Breast epithelium (tissue), 4 donors: Measurements from ENCODE around the gene CADM1. TPM values are rescaled to one million over a fixed set of nuclear protein-coding genes. Genes with fewer than 3 reads are reported as not detected.

Source experiments
- DNase-seq, 2 donors: peaks; one replicate each; pipeline ENCODE4 v3.0.0-alpha.2; 2019; ENCODE audit warnings: low spot score in 2 of 2
- H3K27ac ChIP-seq, 2 donors: fragments of 200-600 bp; sonication (generic) in 1 of 2; one replicate each; pipeline ENCODE4 v1.5.1; 2016 to 2019; ENCODE audit warnings: mild to moderate bottlenecking in 1 of 2
- H3K27me3 ChIP-seq, 2 donors: fragments of 200-600 bp; sonication (generic) in 1 of 2; one replicate each; pipeline versions ENCODE4 v1.5.1 to v1.6.0; 2017 to 2019; ENCODE audit warnings: control low read depth in 1 of 2, mild to moderate bottlenecking in 1 of 2
- H3K36me3 ChIP-seq: fragments of 200-600 bp; one replicate; pipeline ENCODE4 v1.5.1; 2019
- H3K4me1 ChIP-seq, 2 donors: fragments of 200-600 bp; sonication (generic); one replicate each; pipeline ENCODE4 v1.5.1; 2016 to 2019; ENCODE audit warnings: control low read depth in 1 of 2
- H3K4me3 ChIP-seq, 3 donors: fragments of 200-600 bp; sonication (generic); 1 replicate in 2 of 3; 2 replicates in 1 of 3; pipeline ENCODE4 v1.5.1; 2016 to 2019; ENCODE audit warnings: mild to moderate bottlenecking in 3 of 3, moderate library complexity in 2 of 3
- H3K9me3 ChIP-seq, 2 donors: fragments of 200-600 bp; sonication (generic) in 1 of 2; one replicate each; pipeline ENCODE4 v1.5.1; 2016 to 2019; ENCODE audit warnings: control low read depth in 1 of 2
- CTCF ChIP-seq, 3 donors: fragments of 450-650 bp; IDR thresholded peaks; one replicate each; pipeline ENCODE4 v1.5.1; 2016 to 2017; ENCODE audit warnings: antibody characterized with exemption in 3 of 3, mild to moderate bottlenecking in 3 of 3, moderate library complexity in 3 of 3
- POLR2A ChIP-seq: fragments of 450-650 bp; IDR thresholded peaks from one replicate; pipeline ENCODE4 v1.6.1; 2016; ENCODE audit warnings: antibody characterized with exemption, mild to moderate bottlenecking, moderate library complexity
- POLR2AphosphoS5 ChIP-seq, 3 donors: sonication (generic); formaldehyde crosslinking; IDR thresholded peaks; one replicate each; pipeline ENCODE4 v1.6.1; 2017; ENCODE audit warnings: antibody characterized with exemption in 3 of 3
- intact Hi-C: fragments of 100-400 bp; cut with DNase I; formaldehyde crosslinking; loops from one replicate; pipeline ENCODE4 v1.15.1; 2023; ENCODE audit warnings: low total_unique reads
- total RNA-seq, 3 donors: library from RNA; depleted of rRNA; stranded (reverse); fragments of >200 nt; gene quantifications; one replicate each; pipeline ENCODE4 v1.1.0, GENCODE V29; 2016

The CADM1 gene
- total RNA-seq, 3 donors from 2014 or later, result 5.3 to 48.4 (median 33.1) TPM

- no peak overlapping the region for H3K4me3 ChIP-seq
- no peak overlapping the region for H3K27ac ChIP-seq
- H3K36me3 ChIP-seq, result no peaks in the 10 kb centered on the region
- TF ChIP-seq CTCF (IDR thresholded peaks at IDR 0.05), result no peak
- TF ChIP-seq POLR2AphosphoS5 (IDR thresholded peaks at IDR 0.05), result no peak
- TF ChIP-seq POLR2A, result no peak
- intact Hi-C loops, result no loop called here
- H3K27me3 ChIP-seq, result no peaks in the 10 kb centered on the region
- H3K4me1 ChIP-seq, result no peaks in the 10 kb centered on the region
- DNase-seq, result no peak
- no peaks in the 10 kb centered on the region for H3K9me3 ChIP-seq
These were observed 83.7 kb downstream of the CADM1 start for GRCh38 chr11:115420505-115420904.

DNA sequence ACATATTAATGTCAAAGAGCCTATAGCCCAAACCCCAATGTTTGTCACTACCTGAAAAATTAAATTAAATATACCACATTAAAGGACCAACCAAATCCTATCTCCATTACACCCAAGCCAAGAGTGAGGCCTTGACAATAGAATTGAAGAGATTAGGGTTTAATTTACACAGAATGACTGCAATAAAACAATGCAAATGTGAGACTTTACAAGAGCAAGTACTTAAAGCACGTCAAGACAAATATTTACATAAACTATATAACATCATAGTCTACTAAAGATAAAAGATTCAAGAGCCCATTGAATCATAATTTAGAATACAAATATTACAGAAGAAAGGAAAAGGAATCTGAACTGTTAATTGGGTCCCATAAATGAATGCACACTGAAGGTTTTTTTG lies 85.6 kb downstream of the CADM1 start:
- DNase-seq, result no peak
- no peaks in the 10 kb centered on the region for H3K27me3 ChIP-seq
- H3K4me1 ChIP-seq, result no peaks in the 10 kb centered on the region
- intact Hi-C loops, result no loop called here
- H3K27ac ChIP-seq, result no peak overlapping the region
- H3K9me3 ChIP-seq, result no peaks in the 10 kb centered on the region
- H3K36me3 ChIP-seq, result no peaks in the 10 kb centered on the region
- TF ChIP-seq POLR2A, result no peak
- TF ChIP-seq POLR2AphosphoS5 (IDR thresholded peaks at IDR 0.05), result no peak
- TF ChIP-seq CTCF (IDR thresholded peaks at IDR 0.05), result no peak
- H3K4me3 ChIP-seq, result no peak overlapping the region

GRCh38 chr11:115418081-115418480 lies 86.1 kb downstream of the CADM1 start:
- H3K4me3 ChIP-seq, result no peak overlapping the region
- intact Hi-C loops, result no loop called here
- H3K9me3 ChIP-seq, result no peaks in the 10 kb centered on the region
- no peak for TF ChIP-seq POLR2AphosphoS5 (IDR thresholded peaks at IDR 0.05)
- TF ChIP-seq CTCF (IDR thresholded peaks at IDR 0.05), result no peak
- no peak for TF ChIP-seq POLR2A
- no peaks in the 10 kb centered on the region for H3K27me3 ChIP-seq
- H3K36me3 ChIP-seq, result no peaks in the 10 kb centered on the region
- no peaks in the 10 kb centered on the region for H3K4me1 ChIP-seq
- DNase-seq, result no peak
- no peak overlapping the region for H3K27ac ChIP-seq

DNA sequence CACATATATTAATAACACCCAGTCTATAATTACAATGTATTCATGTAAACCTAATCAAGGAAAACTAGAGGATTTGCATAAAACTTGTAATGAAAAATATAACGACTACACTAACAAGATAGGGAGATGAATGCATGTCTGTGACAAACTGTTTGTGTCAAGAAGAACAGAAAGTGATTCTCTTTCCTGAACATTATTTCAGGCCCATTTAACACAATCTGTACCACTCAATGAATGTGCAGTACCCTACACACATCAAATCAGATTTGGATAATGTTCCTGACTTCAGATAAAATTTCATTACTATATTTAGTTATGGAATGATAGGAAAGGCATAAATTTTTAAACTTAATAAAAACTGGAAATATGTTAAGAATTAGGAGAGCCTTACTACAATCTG lies 93.1 kb downstream of the CADM1 start:
- intact Hi-C loops, result no loop called here
- TF ChIP-seq POLR2AphosphoS5 (IDR thresholded peaks at IDR 0.05) (no peak), CTCF (IDR thresholded peaks at IDR 0.05) (no peak), POLR2A (no peak)
- Histone ChIP-seq H3K4me3 (no peak overlapping the region), H3K36me3 (no peaks in the 10 kb centered on the region), H3K9me3 (no peaks in the 10 kb centered on the region), H3K4me1 (no peaks in the 10 kb centered on the region), H3K27me3 (no peaks in the 10 kb centered on the region), H3K27ac (no peak overlapping the region)
- no peak for DNase-seq

GRCh38 chr11:115409691-115410220 lies 94.5 kb downstream of the CADM1 start:
- DNase-seq, result no peak
- Histone ChIP-seq H3K36me3 (no peaks in the 10 kb centered on the region), H3K4me3 (no peak overlapping the region), H3K27ac (no peak overlapping the region), H3K9me3 (no peaks in the 10 kb centered on the region), H3K4me1 (no peaks in the 10 kb centered on the region), H3K27me3 (no peaks in the 10 kb centered on the region)
- intact Hi-C loops, result no loop called here
- no peak for TF ChIP-seq POLR2AphosphoS5 (IDR thresholded peaks at IDR 0.05)
- TF ChIP-seq POLR2A, result no peak
- TF ChIP-seq CTCF (IDR thresholded peaks at IDR 0.05), result no peak
